Colonic mucosa (tissue), 4 donors: Measurements from ENCODE around the gene RNPEPL1. TPM values are rescaled to one million over a fixed set of nuclear protein-coding genes. Genes with fewer than 3 reads are reported as not detected.

Source experiments
- DNase-seq: peaks from one replicate; pipeline ENCODE4 v3.0.0-alpha.2; 2020
- H3K27ac ChIP-seq: fragments of 200-600 bp; one replicate; pipeline ENCODE4 v1.8.0; 2021
- H3K27me3 ChIP-seq: fragments of 200-600 bp; one replicate; pipeline ENCODE4 v1.8.0; 2021
- H3K36me3 ChIP-seq: fragments of 200-600 bp; one replicate; pipeline ENCODE4 v1.8.0; 2021
- H3K4me1 ChIP-seq: fragments of 200-600 bp; one replicate; pipeline ENCODE4 v1.8.0; 2021; ENCODE audit warnings: mild to moderate bottlenecking
- H3K4me3 ChIP-seq: fragments of 200-600 bp; one replicate; pipeline ENCODE4 v1.8.0; 2021
- H3K9ac ChIP-seq, 2 donors: one replicate each; pipeline ENCODE4 v1.7.0; 2013; ENCODE audit warnings: control low read depth in 2 of 2, low read depth in 2 of 2, low read length in 2 of 2
- H3K9me3 ChIP-seq: fragments of 200-600 bp; one replicate; pipeline ENCODE4 v1.8.0; 2021
- CTCF ChIP-seq: fragments of 200-600 bp; IDR thresholded peaks from one replicate; pipeline ENCODE4 v1.8.0; 2022; ENCODE audit warnings: antibody characterized with exemption, mild to moderate bottlenecking
- intact Hi-C: fragments of 100-400 bp; cut with DNase I; formaldehyde crosslinking; loops from one replicate; pipeline ENCODE4 v1.14.1; 2022
- total RNA-seq, 2 donors: library from RNA; stranded (reverse); fragmentation: NEBNext Ultra II Directional in 1 of 2; extraction: Animal tissue kit (Norgen Biotek cat#: 25700) in 1 of 2; gene quantifications; one replicate each; pipeline ENCODE4 v1.2.1, GENCODE V29; 2021
- donor health status: healthy.
- donor health status: DM: no; HTN: no; CAD: no.
- donor health status: DM: no; HTN: no; CAD: no.

The RNPEPL1 gene
- total RNA-seq, 2 donors from 2014 or later, result 87.2 to 108 TPM

DNA sequence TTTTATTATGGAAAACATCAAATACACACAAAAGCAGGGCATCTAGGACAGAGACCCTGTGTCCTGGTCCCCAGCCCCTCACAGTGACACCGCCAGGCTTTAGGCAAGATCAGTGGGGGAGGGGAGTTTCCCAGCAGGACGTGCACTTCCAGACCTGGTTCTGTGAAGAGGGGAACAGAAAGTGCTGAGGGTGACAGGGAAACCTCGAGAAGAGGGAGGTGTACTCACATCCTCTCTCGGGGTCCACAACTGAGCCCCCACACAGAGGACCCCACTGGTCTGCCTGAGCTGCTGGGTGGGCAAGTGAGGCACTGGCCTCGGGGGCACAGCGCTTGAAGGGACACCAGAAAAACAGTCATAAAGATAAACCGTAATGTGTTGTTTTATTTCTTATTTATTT is 52.6 kb downstream of the RNPEPL1 start:
- H3K36me3 ChIP-seq, result no peaks in the 10 kb centered on the region
- intact Hi-C loops, result no loop called here
- DNase-seq, result no peak

DNA sequence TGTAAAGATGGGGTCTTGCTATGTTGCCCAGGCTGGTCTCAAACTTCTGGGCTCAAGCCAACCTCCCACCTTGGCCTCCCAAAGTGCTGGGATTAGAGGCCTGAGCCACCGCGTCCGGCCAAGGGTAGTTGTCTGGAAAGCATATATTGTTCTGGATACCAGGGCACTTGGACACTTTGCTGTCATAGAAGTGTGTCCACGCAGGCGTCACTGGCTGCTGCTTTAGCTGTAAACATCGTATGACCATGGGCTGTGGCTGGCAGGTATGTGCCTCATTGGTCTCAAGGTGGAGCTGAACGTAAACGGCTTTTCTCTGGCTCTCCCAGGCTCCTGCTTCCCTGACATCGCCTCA is 53.8 kb downstream of the RNPEPL1 start:
- Histone ChIP-seq H3K4me1 (no peaks in the 10 kb centered on the region), H3K27ac (no peak overlapping the region), H3K27me3 (no peaks in the 10 kb centered on the region), H3K4me3 (no peak overlapping the region), H3K9me3 (no peaks in the 10 kb centered on the region), H3K9ac (no peak overlapping the region), H3K36me3 (no peaks in the 10 kb centered on the region)
- no peak for DNase-seq
- intact Hi-C loops, result no loop called here
- TF ChIP-seq CTCF, result no peak

More for the DNA sequence above, 52.6 kb downstream of the RNPEPL1 start:
- no peak overlapping the region for H3K9ac ChIP-seq
- H3K9me3 ChIP-seq, result no peaks in the 10 kb centered on the region
- no peak overlapping the region for H3K4me3 ChIP-seq
- TF ChIP-seq CTCF, result no peak
- H3K4me1 ChIP-seq, result no peaks in the 10 kb centered on the region
- H3K27ac ChIP-seq, result no peak overlapping the region
- H3K27me3 ChIP-seq, result no peaks in the 10 kb centered on the region

- Histone ChIP-seq H3K4me3 (no peak overlapping the region), H3K9me3 (no peaks in the 10 kb centered on the region), H3K9ac (no peak overlapping the region), H3K27ac (no peak overlapping the region), H3K36me3 (no peaks in the 10 kb centered on the region), H3K4me1 (no peaks in the 10 kb centered on the region), H3K27me3 (no peaks in the 10 kb centered on the region)
- intact Hi-C loops, result no loop called here
- TF ChIP-seq CTCF, result no peak
- no peak for DNase-seq
These were observed 54.4 kb downstream of the RNPEPL1 start for GRCh38 chr2:240622531-240623235.

DNA sequence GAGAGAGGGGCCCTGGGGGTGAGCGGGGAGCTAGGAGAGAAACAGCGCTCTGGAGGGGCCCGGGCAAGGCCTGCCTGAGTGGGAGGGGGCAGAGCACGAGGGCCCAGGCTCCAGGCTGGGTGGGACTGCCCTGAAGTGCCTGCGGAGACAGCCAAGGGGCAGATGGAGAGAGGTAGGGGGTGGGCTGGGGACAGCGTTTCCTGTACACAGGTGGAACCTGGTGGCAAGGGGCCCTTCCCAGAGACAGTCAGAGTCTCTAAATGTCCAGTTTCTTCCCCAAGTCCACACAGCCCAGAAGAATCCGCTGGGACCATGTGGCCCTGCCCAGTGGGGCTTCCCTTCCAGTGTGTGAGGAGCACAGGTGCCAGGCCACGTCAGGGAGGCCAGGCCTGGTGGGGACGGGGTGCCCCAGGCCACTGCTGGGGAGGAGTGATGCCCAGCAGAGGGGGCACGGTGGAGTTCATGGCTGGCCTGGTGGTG is 55.3 kb downstream of the RNPEPL1 start:
- no peak for TF ChIP-seq CTCF
- Histone ChIP-seq H3K27me3 (no peaks in the 10 kb centered on the region), H3K4me3 (no peak overlapping the region), H3K27ac (no peak overlapping the region), H3K9me3 (no peaks in the 10 kb centered on the region), H3K36me3 (no peaks in the 10 kb centered on the region), H3K4me1 (no peaks in the 10 kb centered on the region), H3K9ac (no peak overlapping the region)
- no peak for DNase-seq
- intact Hi-C loops, result no loop called here

- no peaks in the 10 kb centered on the region for H3K36me3 ChIP-seq
- H3K4me3 ChIP-seq, result no peak overlapping the region
- no peak for DNase-seq
- H3K27me3 ChIP-seq, result no peaks in the 10 kb centered on the region
- no peaks in the 10 kb centered on the region for H3K4me1 ChIP-seq
- H3K27ac ChIP-seq, result no peak overlapping the region
- no peaks in the 10 kb centered on the region for H3K9me3 ChIP-seq
- no peak for TF ChIP-seq CTCF
- no peak overlapping the region for H3K9ac ChIP-seq
- intact Hi-C loops, result no loop called here
These were observed 56.0 kb downstream of the RNPEPL1 start for GRCh38 chr2:240624011-240624949.
